ENCODE measurements around the gene C22orf42. TPM values are rescaled to one million over a fixed set of nuclear protein-coding genes. Genes with fewer than 3 reads are reported as not detected.

Gene C22orf42
- total RNA-seq, 1 donor from 2014 or later: not detected

GRCh38 chr22:32132783-32133182 is 26.3 kb downstream of the C22orf42 start:
- intact Hi-C loops (cut with DNase I): no loop called here
- DNase-seq: no peak
- Histone ChIP-seq H3K4me3 (no peak overlapping the region), H3K27me3 (ENCODE audit: low read depth) (no peaks in the 10 kb centered on the region), H3K27ac (no peak overlapping the region), H3K36me3 (no peaks in the 10 kb centered on the region), H3K4me1 (no peaks in the 10 kb centered on the region), H3K9me3 (no peaks in the 10 kb centered on the region)
- no peak for TF ChIP-seq CTCF (IDR thresholded peaks at IDR 0.05)
- ATAC-seq: no peak

DNA sequence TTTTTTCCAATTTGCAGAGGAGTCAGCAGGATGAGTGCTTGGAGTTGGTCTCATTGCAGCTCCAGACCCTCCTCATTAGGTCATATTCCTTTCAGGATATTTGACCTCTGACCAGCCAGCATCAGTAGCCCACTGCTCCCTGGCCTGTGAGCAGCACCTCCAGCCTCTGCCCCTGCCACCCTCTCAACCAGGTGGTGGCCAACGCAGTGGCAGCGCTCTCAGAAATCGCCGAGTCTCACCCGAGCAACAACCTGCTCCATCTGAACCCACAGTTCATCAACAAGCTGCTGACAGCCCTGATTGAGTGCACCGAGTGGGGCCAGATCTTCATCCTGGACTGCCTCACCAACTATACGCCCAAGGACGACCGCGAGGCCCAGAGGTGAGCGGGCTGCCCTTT is 27.0 kb downstream of the C22orf42 start:
- no peak overlapping the region for H3K4me3 ChIP-seq
- intact Hi-C loops (cut with DNase I): no loop called here
- DNase-seq (no peak), ATAC-seq (no peak)
- H3K36me3 ChIP-seq: no peaks in the 10 kb centered on the region
- no peak overlapping the region for H3K27ac ChIP-seq
- no peaks in the 10 kb centered on the region for H3K9me3 ChIP-seq
- H3K4me1 ChIP-seq: no peaks in the 10 kb centered on the region
- TF ChIP-seq CTCF (IDR thresholded peaks at IDR 0.05): no peak
- H3K27me3 ChIP-seq (ENCODE audit: low read depth): no peaks in the 10 kb centered on the region

GRCh38 chr22:32130464-32130863 is 28.6 kb downstream of the C22orf42 start:
- Histone ChIP-seq H3K9me3 (no peaks in the 10 kb centered on the region), H3K27ac (no peak overlapping the region), H3K27me3 (ENCODE audit: low read depth) (no peaks in the 10 kb centered on the region), H3K4me3 (no peak overlapping the region), H3K4me1 (no peaks in the 10 kb centered on the region), H3K36me3 (no peaks in the 10 kb centered on the region)
- no peak for DNase-seq
- intact Hi-C loops (cut with DNase I): no loop called here
- TF ChIP-seq CTCF (IDR thresholded peaks at IDR 0.05): no peak
- no peak for ATAC-seq

GRCh38 chr22:32127904-32128303 is 31.2 kb downstream of the C22orf42 start:
- intact Hi-C loops (cut with DNase I): no loop called here

DNA sequence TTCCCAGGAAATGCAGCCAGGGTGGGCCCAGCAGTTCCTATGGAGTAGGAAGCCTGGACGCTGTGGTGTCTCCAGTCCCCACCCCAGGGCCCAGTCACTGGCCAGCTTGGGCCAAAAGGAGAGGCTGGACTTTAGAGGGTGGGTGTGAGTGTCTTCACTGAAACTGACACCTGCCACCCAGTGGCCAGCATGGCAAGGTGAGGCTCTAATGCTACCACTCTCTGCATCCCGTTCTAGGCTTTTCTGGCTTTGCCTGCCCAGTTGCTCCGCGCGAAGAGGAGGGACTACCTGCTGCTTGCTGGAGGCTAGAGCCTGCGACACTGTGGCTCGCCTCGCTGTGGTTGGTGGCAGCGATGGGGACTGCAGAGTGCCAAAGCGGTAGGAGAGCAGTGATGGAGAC is 35.4 kb downstream of the C22orf42 start:
- H3K27me3 ChIP-seq (ENCODE audit: low read depth): no peaks in the 10 kb centered on the region
- H3K36me3 ChIP-seq: no peaks in the 10 kb centered on the region
- H3K9me3 ChIP-seq: no peaks in the 10 kb centered on the region
- intact Hi-C loops (cut with DNase I): no loop called here
- H3K4me3 ChIP-seq: no peak overlapping the region
- DNase-seq: no peak
- H3K4me1 ChIP-seq: no peaks in the 10 kb centered on the region
- no peak for ATAC-seq
- H3K27ac ChIP-seq: no peak overlapping the region
- TF ChIP-seq CTCF (IDR thresholded peaks at IDR 0.05): no peak

More at GRCh38 chr22:32127904-32128303, 31.2 kb downstream of the C22orf42 start:
- no peak overlapping the region for H3K27ac ChIP-seq
- no peak for ATAC-seq
- H3K27me3 ChIP-seq (ENCODE audit: low read depth): no peaks in the 10 kb centered on the region
- H3K36me3 ChIP-seq: no peaks in the 10 kb centered on the region
- H3K4me3 ChIP-seq: no peak overlapping the region
- TF ChIP-seq CTCF (IDR thresholded peaks at IDR 0.05): no peak
- no peak for DNase-seq
- H3K4me1 ChIP-seq: no peaks in the 10 kb centered on the region
- no peaks in the 10 kb centered on the region for H3K9me3 ChIP-seq

- DNase-seq: no peak
- Histone ChIP-seq H3K27me3 (ENCODE audit: low read depth) (no peaks in the 10 kb centered on the region), H3K9me3 (no peaks in the 10 kb centered on the region), H3K36me3 (no peaks in the 10 kb centered on the region), H3K27ac (no peak overlapping the region), H3K4me3 (no peak overlapping the region), H3K4me1 (no peaks in the 10 kb centered on the region)
- TF ChIP-seq CTCF (IDR thresholded peaks at IDR 0.05): no peak
- intact Hi-C loops (cut with DNase I): no loop called here
- no peak for ATAC-seq
These were observed 36.2 kb downstream of the C22orf42 start for GRCh38 chr22:32122899-32123298.
